SK-N-MC (cell line): ENCODE measurements around the gene EXOC3.

Experiments used
- DNase-seq: peaks from one replicate; pipeline ENCODE4 v3.0.0-alpha.2; 2011; ENCODE audit warnings: low read depth, low spot score
- H3K27ac ChIP-seq: fragments of 200-600 bp; sonication (generic); 2 replicates; pipeline ENCODE4 v1.5.1; 2016; ENCODE audit warnings: mixed run types
- H3K36me3 ChIP-seq: fragments of 200-600 bp; sonication (generic); 2 replicates; pipeline ENCODE4 v1.6.1; 2017; ENCODE audit warnings: antibody characterized with exemption, low read length, mixed read lengths; ENCODE audit not compliant: insufficient read depth
- H3K4me3 ChIP-seq: fragments of 200-600 bp; sonication (generic); 2 replicates; pipeline ENCODE4 v1.5.1; 2016
- H3K9ac ChIP-seq: fragments of 200-600 bp; sonication (generic); 2 replicates; pipeline ENCODE4 v1.8.0; 2017; ENCODE audit warnings: mixed run types, mixed read lengths; ENCODE audit not compliant: insufficient read length
- H3K9me3 ChIP-seq: fragments of 200-600 bp; sonication (generic); 2 replicates; pipeline ENCODE4 v1.6.1; 2017; ENCODE audit warnings: low read depth, mild to moderate bottlenecking, antibody characterized with exemption, low read length, moderate library complexity, mixed read lengths
- EZH2 ChIP-seq: fragments of 200-600 bp; sonication (generic); IDR thresholded peaks from one replicate; pipeline ENCODE4 v1.6.1; 2017; ENCODE audit warnings: antibody characterized with exemption
- FOXP2 ChIP-seq: optimal IDR thresholded peaks from 2 replicates; pipeline ENCODE3; 2011; ENCODE audit warnings: mild to moderate bottlenecking, moderate library complexity; ENCODE audit not compliant: insufficient read depth; ENCODE audit errors: extremely low read length, control extremely low read depth
- POLR2AphosphoS5 ChIP-seq: IDR thresholded peaks from 2 replicates; pipeline ENCODE4 v1.6.1; 2012; ENCODE audit warnings: mild to moderate bottlenecking, low read depth, low read length, borderline replicate concordance

The EXOC3 gene

DNA sequence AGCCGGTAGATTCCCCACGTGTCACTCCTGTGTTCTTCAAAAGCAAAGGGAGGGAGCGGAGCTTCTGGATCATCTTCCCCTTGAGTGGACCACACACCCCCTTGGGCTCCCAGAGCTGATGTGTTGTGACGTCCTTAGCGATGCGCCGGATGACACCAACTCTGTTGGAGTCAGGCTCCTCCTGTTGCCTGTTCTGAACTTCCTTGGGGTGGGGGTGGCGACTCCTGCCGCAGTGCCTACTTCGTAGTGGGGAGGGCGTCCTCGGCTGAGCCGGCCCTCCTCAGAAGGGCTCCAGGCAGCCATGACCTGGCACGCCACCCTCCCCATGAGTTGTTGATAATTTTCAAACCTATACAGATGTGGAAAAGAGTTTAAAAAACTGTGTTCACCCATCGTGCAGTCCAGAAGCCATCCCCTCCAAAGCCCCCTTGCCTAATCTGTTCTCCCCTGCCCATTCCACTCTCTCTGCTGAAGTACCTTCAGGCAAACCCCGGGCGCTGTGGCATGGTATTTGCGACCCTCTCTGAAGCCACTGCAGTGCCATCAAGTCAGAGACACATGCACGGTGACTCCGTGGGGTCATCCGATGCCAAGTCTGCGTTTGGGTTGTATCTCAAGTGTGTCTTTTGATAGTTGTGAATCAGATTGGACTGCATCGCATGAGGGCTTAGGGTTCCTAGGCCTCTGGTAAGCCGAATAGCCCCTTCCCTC lies 16.7 kb downstream of the EXOC3 start:
- peaks cover 47% of the 10 kb centered on the region; the same call in 1 of the 2 replicates for H3K36me3 ChIP-seq
- no peak for TF ChIP-seq EZH2
- no peak for TF ChIP-seq POLR2AphosphoS5
- TF ChIP-seq FOXP2, result no peak
- no peak overlapping the region for H3K4me3 ChIP-seq
- H3K9ac ChIP-seq, result no peak overlapping the region
- H3K27ac ChIP-seq, result no peak overlapping the region
- DNase-seq, result no peak
- no peaks in the 10 kb centered on the region for H3K9me3 ChIP-seq

- DNase-seq, result no peak
- Histone ChIP-seq H3K36me3 (peaks cover 42% of the 10 kb centered on the region; the same call in 1 of the 2 replicates), H3K27ac (no peak overlapping the region), H3K9me3 (no peaks in the 10 kb centered on the region), H3K4me3 (no peak overlapping the region), H3K9ac (no peak overlapping the region)
- TF ChIP-seq FOXP2 (no peak), EZH2 (no peak), POLR2AphosphoS5 (no peak)
Observed at GRCh38 chr5:460273-460625, 17.3 kb downstream of the EXOC3 start.

- Histone ChIP-seq H3K36me3 (peaks cover 35% of the 10 kb centered on the region; the same call in 1 of the 2 replicates), H3K9ac (no peak overlapping the region), H3K9me3 (no peaks in the 10 kb centered on the region), H3K4me3 (no peak overlapping the region), H3K27ac (no peak overlapping the region)
- no peak for TF ChIP-seq POLR2AphosphoS5
- TF ChIP-seq EZH2, result no peak
- no peak for TF ChIP-seq FOXP2
- DNase-seq, result no peak
Observed at GRCh38 chr5:462051-462481, 19.1 kb downstream of the EXOC3 start.

GRCh38 chr5:463301-463700 lies 20.3 kb downstream of the EXOC3 start:
- no peak for TF ChIP-seq EZH2
- no peak for TF ChIP-seq FOXP2
- no peak for TF ChIP-seq POLR2AphosphoS5
- Histone ChIP-seq H3K27ac (no peak overlapping the region), H3K9me3 (no peaks in the 10 kb centered on the region), H3K4me3 (no peak overlapping the region), H3K36me3 (peaks cover 24% of the 10 kb centered on the region; the same call in 1 of the 2 replicates), H3K9ac (no peak overlapping the region)
- DNase-seq, result no peak

DNA sequence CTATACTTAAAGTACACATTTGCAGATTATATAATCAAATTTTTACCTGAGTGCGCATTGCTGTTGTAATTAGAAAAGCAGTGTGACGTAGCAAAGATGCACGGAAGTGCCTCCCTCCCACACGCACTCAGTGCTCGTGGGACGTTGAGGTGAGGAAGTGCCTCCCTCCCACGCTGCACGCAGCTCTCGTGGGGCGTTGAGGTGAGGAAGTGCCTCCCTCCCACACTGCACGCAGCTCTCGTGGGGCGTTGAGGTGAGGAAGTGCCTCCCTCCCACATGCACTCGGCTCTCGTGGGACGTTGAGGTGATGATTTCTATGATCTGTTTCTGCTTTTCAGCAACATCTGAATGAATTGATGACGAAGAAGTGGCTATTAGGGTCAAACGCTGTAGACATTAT lies 21.0 kb downstream of the EXOC3 start:
- TF ChIP-seq FOXP2 (no peak), EZH2 (no peak), POLR2AphosphoS5 (no peak)
- Histone ChIP-seq H3K4me3 (no peak overlapping the region), H3K9ac (no peak overlapping the region), H3K27ac (no peak overlapping the region), H3K9me3 (no peaks in the 10 kb centered on the region), H3K36me3 (peaks cover 20% of the 10 kb centered on the region; the same call in 1 of the 2 replicates)
- no peak for DNase-seq

- H3K9ac ChIP-seq, result no peak overlapping the region
- H3K27ac ChIP-seq, result no peak overlapping the region
- H3K4me3 ChIP-seq, result no peak overlapping the region
- no peak for TF ChIP-seq POLR2AphosphoS5
- TF ChIP-seq EZH2, result no peak
- TF ChIP-seq FOXP2, result no peak
- DNase-seq, result no peak
- no peaks in the 10 kb centered on the region for H3K9me3 ChIP-seq
- peaks cover 19% of the 10 kb centered on the region; the same call in 1 of the 2 replicates for H3K36me3 ChIP-seq
Observed at GRCh38 chr5:464446-464842, 21.5 kb downstream of the EXOC3 start.

DNA sequence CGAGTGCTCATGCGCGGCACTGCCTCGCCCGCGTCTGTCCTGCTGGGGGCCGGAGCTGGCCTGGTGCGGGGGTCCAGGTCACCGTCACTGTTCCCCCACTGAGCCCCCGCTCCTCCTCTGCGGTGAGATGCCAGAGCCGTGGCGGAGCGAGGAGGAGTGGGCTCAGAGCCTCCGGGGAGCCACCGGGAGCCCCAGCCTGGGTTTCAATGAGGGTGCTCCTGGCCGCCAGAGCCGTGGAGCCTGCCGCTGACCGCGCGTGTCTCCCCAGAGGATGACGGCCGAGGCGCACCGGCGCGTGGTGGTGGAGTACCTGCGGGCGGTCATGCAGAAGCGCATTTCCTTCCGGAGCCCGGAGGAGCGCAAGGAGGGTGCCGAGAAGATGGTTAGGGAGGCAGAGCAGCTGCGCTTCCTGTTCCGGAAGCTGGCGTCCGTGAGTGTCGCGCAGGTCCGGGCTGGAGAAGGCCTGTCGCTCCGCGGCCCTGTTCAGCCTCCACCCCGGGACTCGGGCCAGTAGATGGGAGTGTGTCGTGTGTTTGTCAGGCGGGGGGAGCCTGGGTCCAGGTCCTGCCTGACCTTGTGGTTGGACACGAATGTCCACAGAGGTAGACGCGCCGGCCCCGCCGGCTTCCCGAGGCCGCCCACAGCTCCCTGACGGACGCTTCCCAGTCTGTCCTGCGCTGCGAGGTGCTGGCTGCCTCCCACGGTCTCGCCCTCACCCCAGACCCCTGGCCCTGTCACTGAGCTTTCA lies 22.0 kb downstream of the EXOC3 start:
- Histone ChIP-seq H3K4me3 (no peak overlapping the region), H3K9me3 (no peaks in the 10 kb centered on the region), H3K36me3 (peaks cover 14% of the 10 kb centered on the region; the same call in 1 of the 2 replicates), H3K9ac (no peak overlapping the region), H3K27ac (no peak overlapping the region)
- DNase-seq, result no peak
- TF ChIP-seq EZH2, result no peak
- TF ChIP-seq FOXP2, result no peak
- no peak for TF ChIP-seq POLR2AphosphoS5

DNA sequence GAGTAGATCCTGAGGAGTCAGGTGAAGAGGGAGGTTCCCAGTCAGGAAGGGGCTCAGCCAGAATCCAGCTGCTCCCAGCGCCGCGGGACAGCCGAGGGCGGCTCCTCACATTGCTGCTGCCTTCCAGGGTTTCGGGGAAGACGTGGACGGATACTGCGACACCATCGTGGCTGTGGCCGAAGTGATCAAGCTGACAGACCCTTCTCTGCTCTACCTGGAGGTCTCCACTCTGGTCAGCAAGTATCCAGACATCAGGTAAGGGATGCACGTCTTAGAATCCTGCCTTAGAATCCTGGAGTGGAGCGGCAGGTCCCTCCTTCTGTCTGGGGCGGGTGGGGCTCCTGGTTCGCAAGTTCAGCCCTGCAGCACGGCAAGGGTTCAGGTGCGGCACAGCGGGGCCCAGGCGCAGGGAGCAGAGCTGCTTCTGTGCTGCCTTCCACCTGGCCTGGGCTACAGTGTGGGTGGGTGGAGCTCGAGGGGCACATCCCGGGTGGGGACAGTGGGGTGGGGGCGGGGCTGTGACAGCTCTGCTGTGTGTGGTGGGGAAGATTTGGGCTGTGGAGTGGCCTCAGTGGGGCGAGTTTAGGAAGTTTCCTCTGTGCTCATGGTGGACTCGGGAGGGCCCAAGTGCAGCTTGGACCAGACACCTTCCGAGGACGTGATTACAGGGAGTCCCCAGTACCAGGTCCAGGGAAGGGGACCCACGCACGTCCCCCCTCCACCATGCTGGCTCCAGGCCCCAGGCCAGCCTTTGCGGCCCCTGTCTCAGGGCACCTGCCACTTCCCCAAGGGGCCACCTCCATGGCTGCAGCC lies 22.8 kb downstream of the EXOC3 start:
- no peak overlapping the region for H3K4me3 ChIP-seq
- peaks cover 14% of the 10 kb centered on the region; the same call in 1 of the 2 replicates for H3K36me3 ChIP-seq
- no peak for DNase-seq
- H3K27ac ChIP-seq, result no peak overlapping the region
- TF ChIP-seq FOXP2 (no peak), EZH2 (no peak), POLR2AphosphoS5 (no peak)
- no peak overlapping the region for H3K9ac ChIP-seq
- no peaks in the 10 kb centered on the region for H3K9me3 ChIP-seq
